Ishikawa (cell line): Measurements from ENCODE around the gene MAS1.

Source experiments
- CEBPB ChIP-seq: IDR thresholded peaks from 2 replicates; pipeline ENCODE4 v1.6.1; 2012
- CREB1 ChIP-seq: IDR thresholded peaks from 2 replicates; pipeline ENCODE4 v1.6.1; 2012; ENCODE audit warnings: low read depth
- EGR1 ChIP-seq: IDR thresholded peaks from 2 replicates; pipeline ENCODE4 v1.6.1; 2012
- EP300 ChIP-seq: IDR thresholded peaks from 2 replicates; pipeline ENCODE4 v1.6.1; 2012; ENCODE audit warnings: borderline replicate concordance
- FOXM1 ChIP-seq: IDR thresholded peaks from 2 replicates; pipeline ENCODE4 v1.6.1; 2012; ENCODE audit warnings: low read depth, borderline replicate concordance
- NFIC ChIP-seq: IDR thresholded peaks from 2 replicates; pipeline ENCODE4 v1.6.1; 2012
- RAD21 ChIP-seq: IDR thresholded peaks from 2 replicates; pipeline ENCODE4 v1.6.1; 2012; ENCODE audit warnings: low read depth
- TAF1 ChIP-seq: IDR thresholded peaks from 2 replicates; pipeline ENCODE4 v1.6.1; 2012; ENCODE audit warnings: low read depth, mild to moderate bottlenecking
- TCF12 ChIP-seq: IDR thresholded peaks from 2 replicates; pipeline ENCODE4 v1.6.1; 2012; ENCODE audit warnings: low read depth
- TEAD4 ChIP-seq: IDR thresholded peaks from 2 replicates; pipeline ENCODE4 v1.6.1; 2012
- YY1 ChIP-seq: IDR thresholded peaks from 2 replicates; pipeline ENCODE4 v1.6.1; 2012; ENCODE audit warnings: low read depth
- ZBTB7A ChIP-seq: IDR thresholded peaks from 2 replicates; pipeline ENCODE4 v1.6.1; 2012; ENCODE audit warnings: low read depth
- TF ChIP-seq, protein P1 (sequence below): IDR thresholded peaks from 2 replicates; pipeline ENCODE4 v1.6.1; 2012
- TF ChIP-seq, protein P2 (sequence below): IDR thresholded peaks from 2 replicates; pipeline ENCODE4 v1.6.1; 2012; ENCODE audit warnings: low read depth, mild to moderate bottlenecking
- TF ChIP-seq, protein P3 (sequence below): IDR thresholded peaks from 2 replicates; pipeline ENCODE4 v1.6.1; 2012

MAS1 gene

DNA sequence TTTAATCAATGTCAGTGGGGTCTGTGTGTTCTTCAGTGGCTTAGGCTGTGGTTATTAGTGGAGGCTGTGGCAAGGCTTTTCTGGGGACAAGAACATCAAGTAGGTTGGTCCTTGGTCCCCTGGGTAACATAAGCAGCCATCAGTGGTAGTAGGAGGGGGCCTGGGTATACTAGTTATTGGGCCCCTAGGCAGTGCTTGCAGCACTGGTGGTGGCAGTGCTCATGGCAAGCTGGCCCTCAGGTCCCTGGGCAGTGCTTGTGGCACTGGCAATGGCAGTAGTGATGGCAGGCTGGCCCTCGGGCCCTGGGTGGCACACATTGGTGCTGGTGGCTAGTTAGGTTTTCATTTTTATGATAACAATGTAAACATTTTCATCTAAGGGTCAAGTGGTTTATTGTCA is 32.5 kb upstream of the MAS1 start:
- no peak for TF ChIP-seq RAD21
- no peak for TF ChIP-seq TEAD4
- no peak for TF ChIP-seq CEBPB
- no peak for TF ChIP-seq NFIC
- TF ChIP-seq, protein P1, sequence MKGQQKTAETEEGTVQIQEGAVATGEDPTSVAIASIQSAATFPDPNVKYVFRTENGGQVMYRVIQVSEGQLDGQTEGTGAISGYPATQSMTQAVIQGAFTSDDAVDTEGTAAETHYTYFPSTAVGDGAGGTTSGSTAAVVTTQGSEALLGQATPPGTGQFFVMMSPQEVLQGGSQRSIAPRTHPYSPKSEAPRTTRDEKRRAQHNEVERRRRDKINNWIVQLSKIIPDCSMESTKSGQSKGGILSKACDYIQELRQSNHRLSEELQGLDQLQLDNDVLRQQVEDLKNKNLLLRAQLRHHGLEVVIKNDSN: no peak
- TF ChIP-seq, protein P2, sequence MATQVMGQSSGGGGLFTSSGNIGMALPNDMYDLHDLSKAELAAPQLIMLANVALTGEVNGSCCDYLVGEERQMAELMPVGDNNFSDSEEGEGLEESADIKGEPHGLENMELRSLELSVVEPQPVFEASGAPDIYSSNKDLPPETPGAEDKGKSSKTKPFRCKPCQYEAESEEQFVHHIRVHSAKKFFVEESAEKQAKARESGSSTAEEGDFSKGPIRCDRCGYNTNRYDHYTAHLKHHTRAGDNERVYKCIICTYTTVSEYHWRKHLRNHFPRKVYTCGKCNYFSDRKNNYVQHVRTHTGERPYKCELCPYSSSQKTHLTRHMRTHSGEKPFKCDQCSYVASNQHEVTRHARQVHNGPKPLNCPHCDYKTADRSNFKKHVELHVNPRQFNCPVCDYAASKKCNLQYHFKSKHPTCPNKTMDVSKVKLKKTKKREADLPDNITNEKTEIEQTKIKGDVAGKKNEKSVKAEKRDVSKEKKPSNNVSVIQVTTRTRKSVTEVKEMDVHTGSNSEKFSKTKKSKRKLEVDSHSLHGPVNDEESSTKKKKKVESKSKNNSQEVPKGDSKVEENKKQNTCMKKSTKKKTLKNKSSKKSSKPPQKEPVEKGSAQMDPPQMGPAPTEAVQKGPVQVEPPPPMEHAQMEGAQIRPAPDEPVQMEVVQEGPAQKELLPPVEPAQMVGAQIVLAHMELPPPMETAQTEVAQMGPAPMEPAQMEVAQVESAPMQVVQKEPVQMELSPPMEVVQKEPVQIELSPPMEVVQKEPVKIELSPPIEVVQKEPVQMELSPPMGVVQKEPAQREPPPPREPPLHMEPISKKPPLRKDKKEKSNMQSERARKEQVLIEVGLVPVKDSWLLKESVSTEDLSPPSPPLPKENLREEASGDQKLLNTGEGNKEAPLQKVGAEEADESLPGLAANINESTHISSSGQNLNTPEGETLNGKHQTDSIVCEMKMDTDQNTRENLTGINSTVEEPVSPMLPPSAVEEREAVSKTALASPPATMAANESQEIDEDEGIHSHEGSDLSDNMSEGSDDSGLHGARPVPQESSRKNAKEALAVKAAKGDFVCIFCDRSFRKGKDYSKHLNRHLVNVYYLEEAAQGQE: no peak
- no peak for TF ChIP-seq TAF1
- no peak for TF ChIP-seq ZBTB7A
- no peak for TF ChIP-seq YY1
- no peak for TF ChIP-seq EGR1
- TF ChIP-seq, protein P3, sequence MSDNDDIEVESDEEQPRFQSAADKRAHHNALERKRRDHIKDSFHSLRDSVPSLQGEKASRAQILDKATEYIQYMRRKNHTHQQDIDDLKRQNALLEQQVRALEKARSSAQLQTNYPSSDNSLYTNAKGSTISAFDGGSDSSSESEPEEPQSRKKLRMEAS: no peak
- no peak for TF ChIP-seq FOXM1
- no peak for TF ChIP-seq TCF12

GRCh38 chr6:159860482-159860881 is 30.3 kb upstream of the MAS1 start:
- TF ChIP-seq, protein P2: no peak
- TF ChIP-seq, protein P1: no peak
- no peak for TF ChIP-seq CREB1
- TF ChIP-seq TCF12: no peak
- no peak for TF ChIP-seq ZBTB7A
- TF ChIP-seq TEAD4: no peak
- no peak for TF ChIP-seq YY1
- TF ChIP-seq FOXM1: no peak
- no peak for TF ChIP-seq EP300
- TF ChIP-seq, protein P3: no peak
- no peak for TF ChIP-seq CEBPB
- TF ChIP-seq NFIC: no peak
- TF ChIP-seq TAF1: no peak

DNA sequence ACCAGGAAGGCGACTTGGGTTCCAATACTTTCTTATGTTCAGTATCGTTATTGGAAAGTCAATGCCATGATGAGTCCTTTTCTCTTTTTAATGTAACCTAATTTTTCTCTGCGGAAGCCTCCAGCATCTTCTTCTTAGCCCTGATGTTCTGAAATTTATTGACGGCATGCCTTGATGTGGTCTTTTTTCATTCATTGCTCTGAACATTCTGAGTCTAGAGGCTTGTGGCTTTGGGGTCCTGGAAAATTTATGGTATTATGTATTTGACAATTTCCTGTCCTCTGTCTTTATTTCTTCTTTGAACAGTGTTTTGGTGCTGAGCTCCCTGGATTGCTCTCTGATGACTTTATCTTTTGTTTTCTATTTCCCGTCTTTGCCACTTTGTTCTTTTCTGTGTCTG is 28.7 kb upstream of the MAS1 start:
- TF ChIP-seq TCF12: no peak
- no peak for TF ChIP-seq ZBTB7A
- TF ChIP-seq, protein P2: no peak
- no peak for TF ChIP-seq CREB1
- TF ChIP-seq RAD21: no peak
- no peak for TF ChIP-seq EP300
- TF ChIP-seq EGR1: no peak
- no peak for TF ChIP-seq CEBPB
- TF ChIP-seq, protein P1: no peak
- TF ChIP-seq, protein P3: no peak
- no peak for TF ChIP-seq TAF1
- TF ChIP-seq YY1: no peak
- no peak for TF ChIP-seq FOXM1
- TF ChIP-seq TEAD4: no peak
- no peak for TF ChIP-seq NFIC

DNA sequence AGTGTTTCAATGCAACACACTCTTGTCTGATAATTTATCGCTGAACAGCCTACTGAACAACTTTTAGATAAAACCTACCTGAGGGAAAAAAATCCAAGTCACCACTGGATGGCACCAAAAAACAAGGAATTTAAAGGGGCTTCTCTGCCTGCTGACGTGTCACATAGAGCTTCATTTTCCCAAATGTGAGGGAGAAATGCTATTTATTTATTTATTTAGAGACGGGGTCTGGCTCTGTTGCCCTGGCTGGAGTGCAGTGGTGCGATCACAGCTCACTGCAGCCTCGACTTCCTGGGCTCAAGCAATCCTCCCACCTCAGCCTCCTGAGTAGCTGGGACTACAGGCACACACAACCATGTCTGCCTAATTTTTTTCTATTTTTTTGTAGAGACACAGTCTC is 27.4 kb upstream of the MAS1 start:
- peak; percentile 75 for TF ChIP-seq RAD21
